ENCODE data around the gene COP1.
"Not testable (repeated sequence)": the region's sequence is repeated elsewhere in the genome, so short reads cannot be mapped to it uniquely, and the experiment has no call there.

COP1 gene

GRCh38 chr1:175984813-175985212 lies 222.3 kb downstream of the COP1 start:
- Histone ChIP-seq H3K27ac (ENCODE audit: low read length) (no peak overlapping the region), H3K4me3 (ENCODE audit: low read depth in 1 of 2, low read length in 2 of 2) (no peak overlapping the region), H3K4me1 (ENCODE audit: control insufficient read depth in 1 of 2, insufficient read depth in 2 of 2, low read length in 2 of 2) (no peaks in the 10 kb centered on the region), H3K36me3 (ENCODE audit: control insufficient read depth in 1 of 2, insufficient read depth in 2 of 2, low read length in 2 of 2) (peaks cover 3 to 55% of the 10 kb centered on the region in 2 donors), H3K27me3 (ENCODE audit: low read depth, low read length) (no peaks in the 10 kb centered on the region), H3K9me3 (ENCODE audit: control insufficient read depth in 1 of 2, low read length in 2 of 2) (peaks cover 0 to 17% of the 10 kb centered on the region in 2 donors)

GRCh38 chr1:175984057-175984812 lies 222.9 kb downstream of the COP1 start:
- no peak overlapping the region for H3K27ac ChIP-seq (ENCODE audit: low read length)
- H3K9me3 ChIP-seq (ENCODE audit: control insufficient read depth in 1 of 2, low read length in 2 of 2) = peaks cover 0 to 17% of the 10 kb centered on the region in 2 donors
- no peaks in the 10 kb centered on the region for H3K27me3 ChIP-seq (ENCODE audit: low read depth, low read length)
- no peak overlapping the region for H3K4me3 ChIP-seq (ENCODE audit: low read depth in 1 of 2, low read length in 2 of 2)
- no peaks in the 10 kb centered on the region for H3K4me1 ChIP-seq (ENCODE audit: control insufficient read depth in 1 of 2, insufficient read depth in 2 of 2, low read length in 2 of 2)
- H3K36me3 ChIP-seq (ENCODE audit: control insufficient read depth in 1 of 2, insufficient read depth in 2 of 2, low read length in 2 of 2) = peaks cover 3 to 55% of the 10 kb centered on the region in 2 donors

GRCh38 chr1:175983363-175983762 lies 223.7 kb downstream of the COP1 start:
- H3K27ac ChIP-seq (ENCODE audit: low read length); H3K4me1 ChIP-seq (ENCODE audit: control insufficient read depth in 1 of 2, insufficient read depth in 2 of 2, low read length in 2 of 2); H3K27me3 ChIP-seq (ENCODE audit: low read depth, low read length); H3K4me3 ChIP-seq (ENCODE audit: low read depth in 1 of 2, low read length in 2 of 2): not testable (repeated sequence)
- H3K9me3 ChIP-seq (ENCODE audit: control insufficient read depth in 1 of 2, low read length in 2 of 2) = peaks cover 0 to 17% of the 10 kb centered on the region in 2 donors
- H3K36me3 ChIP-seq (ENCODE audit: control insufficient read depth in 1 of 2, insufficient read depth in 2 of 2, low read length in 2 of 2) = peaks cover 3 to 50% of the 10 kb centered on the region in 2 donors

- H3K9me3 ChIP-seq (ENCODE audit: control insufficient read depth in 1 of 2, low read length in 2 of 2) = peaks cover 0 to 17% of the 10 kb centered on the region in 2 donors
- peaks cover 0 to 3% of the 10 kb centered on the region in 2 donors for H3K4me1 ChIP-seq (ENCODE audit: control insufficient read depth in 1 of 2, insufficient read depth in 2 of 2, low read length in 2 of 2)
- peaks cover 0 to 48% of the 10 kb centered on the region in 2 donors for H3K36me3 ChIP-seq (ENCODE audit: control insufficient read depth in 1 of 2, insufficient read depth in 2 of 2, low read length in 2 of 2)
- no peak overlapping the region for H3K4me3 ChIP-seq (ENCODE audit: low read depth in 1 of 2, low read length in 2 of 2)
- no peak overlapping the region for H3K27ac ChIP-seq (ENCODE audit: low read length)
- H3K27me3 ChIP-seq (ENCODE audit: low read depth, low read length) = no peaks in the 10 kb centered on the region
Observed at GRCh38 chr1:175981128-175981527, 226.0 kb downstream of the COP1 start.

- H3K4me1 ChIP-seq (ENCODE audit: control insufficient read depth in 1 of 2, insufficient read depth in 2 of 2, low read length in 2 of 2) = peaks cover 0 to 3% of the 10 kb centered on the region in 2 donors
- no peaks in the 10 kb centered on the region for H3K27me3 ChIP-seq (ENCODE audit: low read depth, low read length)
- no peak overlapping the region for H3K27ac ChIP-seq (ENCODE audit: low read length)
- no peak overlapping the region for H3K4me3 ChIP-seq (ENCODE audit: low read depth in 1 of 2, low read length in 2 of 2)
- peaks cover 0 to 30% of the 10 kb centered on the region in 2 donors for H3K36me3 ChIP-seq (ENCODE audit: control insufficient read depth in 1 of 2, insufficient read depth in 2 of 2, low read length in 2 of 2)
- peaks cover 0 to 10% of the 10 kb centered on the region in 2 donors for H3K9me3 ChIP-seq (ENCODE audit: control insufficient read depth in 1 of 2, low read length in 2 of 2)
Observed at GRCh38 chr1:175978926-175979325, 228.2 kb downstream of the COP1 start.

- Histone ChIP-seq H3K36me3 (ENCODE audit: control insufficient read depth in 1 of 2, insufficient read depth in 2 of 2, low read length in 2 of 2) (peaks cover 0 to 26% of the 10 kb centered on the region in 2 donors), H3K9me3 (ENCODE audit: control insufficient read depth in 1 of 2, low read length in 2 of 2) (peaks cover 0 to 8% of the 10 kb centered on the region in 2 donors), H3K4me1 (ENCODE audit: control insufficient read depth in 1 of 2, insufficient read depth in 2 of 2, low read length in 2 of 2) (peaks cover 0 to 3% of the 10 kb centered on the region in 2 donors), H3K27me3 (ENCODE audit: low read depth, low read length) (no peaks in the 10 kb centered on the region), H3K4me3 (ENCODE audit: low read depth in 1 of 2, low read length in 2 of 2) (no peak overlapping the region), H3K27ac (ENCODE audit: low read length) (no peak overlapping the region)
Observed at GRCh38 chr1:175978476-175978875, 228.6 kb downstream of the COP1 start.

GRCh38 chr1:175976865-175977642 lies 230.0 kb downstream of the COP1 start:
- H3K27ac ChIP-seq (ENCODE audit: low read length) = no peak overlapping the region
- H3K27me3 ChIP-seq (ENCODE audit: low read depth, low read length) = no peaks in the 10 kb centered on the region
- H3K36me3 ChIP-seq (ENCODE audit: control insufficient read depth in 1 of 2, insufficient read depth in 2 of 2, low read length in 2 of 2) = peaks cover 0 to 14% of the 10 kb centered on the region in 2 donors
- peaks cover 0 to 3% of the 10 kb centered on the region in 2 donors for H3K4me1 ChIP-seq (ENCODE audit: control insufficient read depth in 1 of 2, insufficient read depth in 2 of 2, low read length in 2 of 2)
- peaks cover 0 to 8% of the 10 kb centered on the region in 2 donors for H3K9me3 ChIP-seq (ENCODE audit: control insufficient read depth in 1 of 2, low read length in 2 of 2)
- H3K4me3 ChIP-seq (ENCODE audit: low read depth in 1 of 2, low read length in 2 of 2) = no peak overlapping the region

- Histone ChIP-seq H3K4me3 (ENCODE audit: low read depth in 1 of 2, low read length in 2 of 2) (no peak overlapping the region), H3K36me3 (ENCODE audit: control insufficient read depth in 1 of 2, insufficient read depth in 2 of 2, low read length in 2 of 2) (peaks cover 15 to 28% of the 10 kb centered on the region in 2 donors), H3K27me3 (ENCODE audit: low read depth, low read length) (no peaks in the 10 kb centered on the region), H3K27ac (ENCODE audit: low read length) (no peak overlapping the region), H3K4me1 (ENCODE audit: control insufficient read depth in 1 of 2, insufficient read depth in 2 of 2, low read length in 2 of 2) (no peaks in the 10 kb centered on the region), H3K9me3 (ENCODE audit: control insufficient read depth in 1 of 2, low read length in 2 of 2) (no peaks in the 10 kb centered on the region)
Observed at GRCh38 chr1:175969231-175969630, 237.9 kb downstream of the COP1 start.

GRCh38 chr1:175968486-175969172 lies 238.5 kb downstream of the COP1 start:
- Histone ChIP-seq H3K27ac (ENCODE audit: low read length) (no peak overlapping the region), H3K4me3 (ENCODE audit: low read depth in 1 of 2, low read length in 2 of 2) (no peak overlapping the region), H3K36me3 (ENCODE audit: control insufficient read depth in 1 of 2, insufficient read depth in 2 of 2, low read length in 2 of 2) (peaks cover 15 to 28% of the 10 kb centered on the region in 2 donors), H3K27me3 (ENCODE audit: low read depth, low read length) (no peaks in the 10 kb centered on the region), H3K9me3 (ENCODE audit: control insufficient read depth in 1 of 2, low read length in 2 of 2) (no peaks in the 10 kb centered on the region), H3K4me1 (ENCODE audit: control insufficient read depth in 1 of 2, insufficient read depth in 2 of 2, low read length in 2 of 2) (no peaks in the 10 kb centered on the region)

GRCh38 chr1:175963740-175964139 lies 243.3 kb downstream of the COP1 start:
- H3K27me3 ChIP-seq (ENCODE audit: low read depth, low read length) = no peaks in the 10 kb centered on the region
- H3K36me3 ChIP-seq (ENCODE audit: control insufficient read depth in 1 of 2, insufficient read depth in 2 of 2, low read length in 2 of 2) = peaks cover 11 to 25% of the 10 kb centered on the region in 2 donors
- H3K4me3 ChIP-seq (ENCODE audit: low read depth in 1 of 2, low read length in 2 of 2) = no peak overlapping the region
- no peak overlapping the region for H3K27ac ChIP-seq (ENCODE audit: low read length)
- no peaks in the 10 kb centered on the region for H3K4me1 ChIP-seq (ENCODE audit: control insufficient read depth in 1 of 2, insufficient read depth in 2 of 2, low read length in 2 of 2)
- H3K9me3 ChIP-seq (ENCODE audit: control insufficient read depth in 1 of 2, low read length in 2 of 2) = no peaks in the 10 kb centered on the region

- H3K4me1 ChIP-seq (ENCODE audit: control insufficient read depth in 1 of 2, insufficient read depth in 2 of 2, low read length in 2 of 2) = no peaks in the 10 kb centered on the region
- no peak overlapping the region for H3K4me3 ChIP-seq (ENCODE audit: low read depth in 1 of 2, low read length in 2 of 2)
- peaks cover 14 to 24% of the 10 kb centered on the region in 2 donors for H3K36me3 ChIP-seq (ENCODE audit: control insufficient read depth in 1 of 2, insufficient read depth in 2 of 2, low read length in 2 of 2)
- H3K9me3 ChIP-seq (ENCODE audit: control insufficient read depth in 1 of 2, low read length in 2 of 2) = no peaks in the 10 kb centered on the region
- H3K27ac ChIP-seq (ENCODE audit: low read length) = no peak overlapping the region
- H3K27me3 ChIP-seq (ENCODE audit: low read depth, low read length) = no peaks in the 10 kb centered on the region
Observed at GRCh38 chr1:175960169-175960568, 246.9 kb downstream of the COP1 start.

Data from muscle layer of duodenum (tissue), 2 donors.